GM19324 (cell line): Measurements from ENCODE around the gene UBQLN3.

Experiments
- ATAC-seq: cut with Tn5 transposase; IDR thresholded peaks from one replicate; pipeline ENCODE4 v1.9.1; 2021; ENCODE audit warnings: mild to moderate bottlenecking, moderate library complexity; ENCODE audit not compliant: unreplicated experiment, low FRiP score

Gene UBQLN3

DNA sequence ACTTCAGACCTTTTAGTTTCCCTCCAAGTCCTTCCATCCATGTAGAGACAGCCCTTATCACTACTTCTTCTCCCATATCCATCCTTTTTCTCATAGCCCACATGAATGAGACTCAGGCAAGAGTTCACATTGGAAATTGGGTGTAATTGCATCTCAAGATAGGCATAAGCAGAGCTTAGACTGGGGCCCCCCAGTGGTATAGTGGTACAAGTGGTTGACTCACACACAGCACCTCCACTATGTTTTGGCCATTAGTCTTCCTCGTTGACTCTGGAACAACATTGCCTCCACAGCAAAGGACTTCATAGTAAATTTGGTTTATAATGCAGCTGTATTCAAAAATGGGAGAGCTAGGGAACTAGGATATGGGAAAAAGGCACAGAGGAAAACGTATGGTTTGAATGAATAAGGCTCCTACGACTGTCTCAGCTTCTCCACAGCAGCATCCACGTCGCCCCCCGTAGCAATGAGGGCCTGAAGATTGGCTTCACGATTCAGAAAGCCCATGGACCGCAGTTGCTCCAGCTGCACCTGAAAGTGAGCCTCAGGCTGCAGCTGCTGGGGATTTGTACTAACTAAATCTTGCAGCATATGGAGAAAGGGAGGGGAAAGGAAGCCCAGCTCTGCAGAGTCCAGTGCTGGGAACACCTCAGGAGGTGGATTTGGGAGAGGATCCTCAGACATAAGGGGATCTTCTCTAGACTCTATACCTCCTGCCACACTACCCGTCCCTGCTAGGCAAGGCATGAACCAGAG lies 2.4 kb downstream of the UBQLN3 start:
- ATAC-seq = no peak

DNA sequence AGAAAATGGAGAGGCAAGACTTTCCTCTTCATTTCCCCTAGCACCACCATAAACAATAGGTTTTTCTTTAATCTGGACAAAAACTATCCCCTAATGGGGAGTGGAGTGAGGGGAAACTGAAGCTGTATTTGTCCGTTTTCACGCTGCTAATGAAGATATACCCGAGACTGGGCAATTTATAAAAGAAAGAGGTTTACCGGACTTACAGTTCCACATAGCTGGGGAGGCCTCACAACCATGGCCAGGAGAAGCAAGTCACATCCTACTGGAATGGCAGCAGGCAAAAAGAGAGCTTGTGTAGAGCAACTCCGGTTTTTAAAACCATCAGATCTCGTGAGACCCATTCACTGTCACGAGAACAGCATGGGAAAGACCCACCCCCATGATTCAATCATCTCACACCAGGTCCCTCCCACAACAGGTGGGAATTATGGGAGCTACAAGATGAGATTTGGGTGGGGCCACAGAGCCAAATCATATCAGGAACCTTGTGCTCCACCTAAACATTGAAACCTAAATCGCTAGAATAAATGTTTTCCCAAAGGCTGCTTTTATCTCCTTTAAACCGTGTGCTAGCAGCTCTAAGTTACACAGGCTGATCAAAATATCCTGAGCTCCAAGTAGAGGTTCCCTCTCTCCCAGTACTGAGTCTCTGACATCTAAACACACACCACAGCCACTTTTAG lies 4.3 kb downstream of the UBQLN3 start:
- ATAC-seq = no peak

- ATAC-seq = no peak
Measured at GRCh38 chr11:5504403-5504921, 5.3 kb downstream of the UBQLN3 start.

DNA sequence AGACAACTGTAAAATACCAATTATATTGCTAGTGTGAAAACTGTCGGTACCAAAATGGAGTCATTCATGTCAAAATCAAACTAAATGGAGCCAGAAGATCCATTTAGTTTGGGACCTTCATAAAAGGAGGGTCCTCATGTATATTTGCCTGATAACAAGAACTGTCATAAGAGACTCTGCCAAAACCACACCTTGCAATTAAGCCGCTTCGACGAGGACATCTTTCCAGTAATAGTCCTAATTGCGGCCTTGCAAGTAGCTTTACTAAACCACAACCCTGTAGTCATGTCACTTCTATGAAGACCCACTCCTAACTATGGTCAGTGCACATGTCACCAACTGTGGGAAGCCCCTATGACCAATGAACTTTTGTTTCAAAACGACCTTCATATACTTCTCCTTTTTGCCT lies 9.4 kb downstream of the UBQLN3 start:
- no peak for ATAC-seq

DNA sequence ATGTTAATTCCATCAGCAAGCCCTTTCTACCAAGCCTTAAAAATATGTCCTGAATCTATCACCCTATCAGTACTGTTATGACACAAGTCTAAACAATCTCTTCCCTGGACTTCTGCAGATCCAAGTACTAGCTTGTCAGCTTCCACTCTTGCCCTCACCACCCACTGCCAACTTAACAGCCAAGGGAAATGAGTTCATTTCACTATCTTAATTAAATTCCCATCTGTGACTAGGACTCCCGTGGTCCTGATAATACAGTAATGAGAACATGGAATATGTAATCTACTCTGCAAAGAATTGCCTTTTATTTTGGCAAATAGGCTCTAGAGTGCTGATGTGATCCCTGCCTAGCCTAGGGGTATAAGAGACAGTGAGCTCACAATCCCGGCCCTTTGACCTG lies 10.1 kb downstream of the UBQLN3 start:
- no peak for ATAC-seq

DNA sequence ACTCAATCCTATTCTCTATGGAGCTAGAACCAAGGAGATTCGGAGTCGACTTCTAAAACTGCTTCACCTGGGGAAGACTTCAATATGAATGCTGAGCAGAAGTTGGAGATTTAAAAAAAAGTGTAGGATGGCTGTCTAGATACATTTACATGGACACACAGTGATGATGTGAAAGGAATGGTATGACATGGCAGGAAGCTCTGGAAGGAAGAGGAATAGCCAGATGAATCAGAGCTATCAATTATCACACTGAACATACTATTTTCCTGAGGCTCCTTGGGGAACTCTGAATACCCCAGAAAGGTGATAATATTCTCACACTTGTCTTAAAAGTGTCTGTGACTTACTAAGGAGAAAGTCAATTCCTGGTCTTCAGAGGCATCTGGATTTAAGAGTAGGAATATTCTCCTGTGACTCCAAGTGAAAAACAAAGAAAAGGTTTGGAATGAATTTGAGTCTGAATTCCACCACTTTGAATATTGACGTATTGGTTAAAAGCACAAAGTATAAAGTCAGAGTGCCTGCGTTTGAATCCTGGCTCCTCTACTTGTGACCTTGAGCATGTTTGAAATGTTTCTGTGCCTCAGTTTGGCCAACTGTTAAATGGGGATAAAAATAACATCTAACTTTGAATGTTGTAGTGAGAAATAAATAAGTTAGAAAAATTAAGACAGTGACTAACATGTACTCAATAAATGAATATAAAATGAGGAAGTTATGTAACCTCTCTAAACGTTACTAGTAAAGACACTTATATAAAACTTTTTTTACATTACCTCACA lies 20.0 kb downstream of the UBQLN3 start:
- ATAC-seq = no peak

DNA sequence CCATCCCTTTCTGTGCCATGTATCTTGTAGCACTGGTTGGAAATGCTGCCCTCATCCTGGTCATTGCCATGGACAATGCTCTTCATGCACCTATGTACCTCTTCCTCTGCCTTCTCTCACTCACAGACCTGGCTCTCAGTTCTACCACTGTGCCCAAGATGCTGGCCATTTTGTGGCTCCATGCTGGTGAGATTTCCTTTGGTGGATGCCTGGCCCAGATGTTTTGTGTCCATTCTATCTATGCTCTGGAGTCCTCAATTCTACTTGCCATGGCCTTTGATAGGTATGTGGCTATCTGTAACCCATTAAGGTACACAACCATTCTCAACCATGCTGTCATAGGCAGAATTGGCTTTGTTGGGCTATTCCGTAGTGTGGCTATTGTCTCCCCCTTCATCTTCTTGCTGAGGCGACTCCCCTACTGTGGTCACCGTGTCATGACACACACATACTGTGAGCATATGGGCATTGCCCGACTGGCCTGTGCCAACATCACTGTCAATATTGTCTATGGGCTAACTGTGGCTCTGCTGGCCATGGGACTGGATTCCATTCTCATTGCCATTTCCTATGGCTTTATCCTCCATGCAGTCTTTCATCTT lies 20.9 kb downstream of the UBQLN3 start:
- ATAC-seq = no peak

DNA sequence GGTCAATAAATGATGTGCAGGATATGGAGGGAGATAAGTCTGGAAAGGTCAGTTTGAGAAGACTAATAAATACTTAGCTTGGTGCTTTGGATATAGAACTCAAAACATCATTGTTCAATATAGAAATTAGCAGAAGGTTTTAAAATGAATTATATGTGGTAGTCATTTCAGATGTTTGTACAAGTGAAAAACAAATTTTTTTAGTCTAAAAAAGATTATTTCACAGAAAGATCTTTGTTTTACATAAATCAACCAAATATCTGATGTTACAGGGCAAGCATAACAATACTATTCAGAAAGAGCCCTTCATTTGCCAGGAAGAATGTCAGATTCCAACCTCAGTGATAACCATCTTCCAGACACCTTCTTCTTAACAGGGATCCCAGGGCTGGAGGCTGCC lies 21.4 kb downstream of the UBQLN3 start, which contains the start of gene OR52D1:
TSS of gene OR52D1 (plus strand) at position 301 of the 400 bp plus-strand sequence. CDS start at position 323, 22 bp downstream.
- ATAC-seq = no peak

DNA sequence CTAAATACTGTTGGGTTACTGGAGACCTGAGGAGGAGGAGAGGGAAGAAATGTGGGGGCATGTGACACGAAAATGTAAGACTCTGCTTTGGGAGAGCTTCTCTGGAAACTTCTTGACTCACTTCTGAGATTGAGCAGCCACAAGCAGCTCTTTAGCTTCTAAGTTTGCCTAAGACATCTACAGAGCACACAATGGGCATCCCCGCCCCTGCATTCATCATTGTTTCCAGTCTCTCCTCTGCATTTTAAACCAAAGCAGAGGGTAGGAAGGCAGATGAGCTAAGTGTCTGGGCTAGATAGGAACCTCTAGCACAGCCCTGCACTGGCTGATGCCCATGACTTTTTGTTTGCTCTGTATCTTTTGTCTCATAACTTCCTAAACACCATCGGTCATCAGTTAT lies 23.3 kb downstream of the UBQLN3 start:
- ATAC-seq = no peak

DNA sequence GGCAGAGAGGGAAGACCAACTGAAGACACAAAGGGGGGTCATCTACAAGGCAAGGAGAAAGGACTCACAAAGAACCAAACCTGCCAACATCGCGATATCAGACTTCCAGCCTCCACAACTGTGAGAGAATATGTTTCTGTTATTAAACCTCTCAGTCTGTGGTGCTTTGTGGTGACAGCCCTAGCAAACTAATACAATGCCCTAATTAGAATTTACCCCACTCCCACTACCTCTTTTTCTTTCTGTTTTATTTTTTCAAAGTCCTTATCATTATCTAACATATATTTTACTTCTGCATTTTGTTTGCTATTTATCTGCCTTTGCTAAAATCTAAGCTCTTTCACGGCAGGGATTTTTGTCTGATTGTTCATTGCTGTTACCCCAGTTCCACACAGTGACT lies 23.8 kb downstream of the UBQLN3 start:
- ATAC-seq = no peak

- peak; percentile 71 for ATAC-seq
Measured at GRCh38 chr11:5476186-5476819, 33.5 kb downstream of the UBQLN3 start.

DNA sequence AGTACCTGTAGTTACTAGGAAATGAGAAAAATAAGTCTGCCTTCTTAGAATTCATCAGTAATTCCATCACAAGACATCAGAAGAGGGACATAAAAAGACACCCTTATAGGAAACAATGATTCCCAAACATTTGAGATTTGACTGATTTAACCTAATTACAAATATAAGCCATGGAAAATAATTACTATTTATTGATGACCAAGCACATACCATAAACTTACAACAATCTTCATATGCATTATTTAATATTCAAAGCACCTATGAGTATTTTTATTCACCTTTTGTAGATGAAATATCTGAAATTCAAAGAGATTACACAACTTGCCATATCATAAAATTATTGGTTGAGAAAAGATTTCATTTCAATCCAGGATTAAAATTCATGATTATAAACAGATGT lies 35.8 kb downstream of the UBQLN3 start:
- ATAC-seq = no peak

DNA sequence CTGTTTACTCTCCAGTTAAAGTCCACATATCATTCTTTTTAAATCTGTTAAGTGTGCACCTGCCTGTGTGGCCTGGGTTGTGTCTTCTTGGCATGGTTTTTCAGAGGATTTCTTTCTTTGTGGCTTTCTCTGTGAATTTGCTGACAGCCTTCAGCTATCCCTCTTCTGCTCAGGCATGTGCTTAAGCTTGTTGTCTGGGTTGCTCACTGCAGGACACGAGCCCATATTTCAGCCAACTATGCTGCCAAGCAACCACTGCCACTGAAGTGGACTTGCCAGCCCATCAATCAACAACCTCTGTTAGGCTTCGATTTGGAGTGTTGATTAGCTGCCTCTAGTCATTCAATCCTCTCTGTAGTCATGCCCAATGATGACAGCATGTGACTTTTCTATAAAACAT lies 42.2 kb downstream of the UBQLN3 start:
- ATAC-seq = no peak

GRCh38 chr11:5460983-5461621 lies 48.7 kb downstream of the UBQLN3 start:
- no peak for ATAC-seq
